GM21825 (cell line): ENCODE measurements around the gene MGA.

Source experiments
- ATAC-seq: cut with Tn5 transposase; IDR thresholded peaks from one replicate; pipeline ENCODE4 v1.9.1; 2021; ENCODE audit warnings: mild to moderate bottlenecking, moderate library complexity; ENCODE audit not compliant: unreplicated experiment

Gene MGA

GRCh38 chr15:41804916-41805666, 144.9 kb downstream of the MGA start:
- no peak for ATAC-seq

- ATAC-seq = no peak
Observed at GRCh38 chr15:41805711-41806110, 145.5 kb downstream of the MGA start.

GRCh38 chr15:41806291-41807181, 146.3 kb downstream of the MGA start:
- ATAC-seq = no peak

GRCh38 chr15:41809121-41809520, 148.9 kb downstream of the MGA start:
- no peak for ATAC-seq

GRCh38 chr15:41809526-41810220, 149.5 kb downstream of the MGA start:
- no peak for ATAC-seq

- no peak for ATAC-seq
Observed at GRCh38 chr15:41810651-41811431, 150.6 kb downstream of the MGA start.

GRCh38 chr15:41811432-41812195, 151.4 kb downstream of the MGA start:
- ATAC-seq = no peak

GRCh38 chr15:41812820-41813375, 152.7 kb downstream of the MGA start:
- ATAC-seq = no peak

GRCh38 chr15:41813426-41813825, 153.2 kb downstream of the MGA start:
- ATAC-seq = no peak

- no peak for ATAC-seq
Observed at GRCh38 chr15:41814534-41814933, 154.3 kb downstream of the MGA start.

- ATAC-seq = no peak
Observed at GRCh38 chr15:41816788-41817187, 156.6 kb downstream of the MGA start.

GRCh38 chr15:41817327-41817726, 157.1 kb downstream of the MGA start:
- no peak for ATAC-seq

- no peak for ATAC-seq
Observed at GRCh38 chr15:41817781-41818180, 157.6 kb downstream of the MGA start.

GRCh38 chr15:41819455-41820050, 159.3 kb downstream of the MGA start:
- no peak for ATAC-seq

- ATAC-seq = no peak
Observed at GRCh38 chr15:41820791-41821423, 160.7 kb downstream of the MGA start.

GRCh38 chr15:41821831-41822230, 161.6 kb downstream of the MGA start:
- no peak for ATAC-seq

GRCh38 chr15:41822471-41822870, 162.3 kb downstream of the MGA start:
- ATAC-seq = no peak
